ENCODE results near the gene EXOSC3. TPM values are rescaled to one million over a fixed set of nuclear protein-coding genes. Genes with fewer than 3 reads are reported as not detected.

Gene EXOSC3
- total and polyA plus RNA-seq, 10 of the 15 experiments (the other 5 are each of a cell fraction or from before 2014, with no cell fraction given), result 8.2 to 161 (median 61.4) TPM

- TF ChIP-seq SKIL (IDR thresholded peaks at IDR 0.05; ENCODE audit: low read depth, poor library complexity, severe bottlenecking) (no peak), WRNIP1 (IDR thresholded peaks at IDR 0.05; ENCODE audit: borderline replicate concordance, low read depth, low read length) (peak; percentile 59; the same call in 1 of the 2 replicates), NR2F1 (conservative IDR thresholded peaks at IDR 0.05) (peak; percentile 90), TARDBP (IDR thresholded peaks at IDR 0.05; ENCODE audit: borderline replicate concordance) (peak; percentile 89; the same call in 1 of the 2 replicates), SMARCA5 (IDR thresholded peaks at IDR 0.05) (peak; percentile 96), RAD21 (IDR thresholded peaks at IDR 0.05; ENCODE audit: insufficient read depth, low read depth, low read length) (no peak), MYC (IDR thresholded peaks at IDR 0.05; ENCODE audit: insufficient read depth, insufficient read length, insufficient replicate concordance, low read length, severe bottlenecking) (no peak), PBX3 (IDR thresholded peaks at IDR 0.05; ENCODE audit: insufficient replicate concordance, low read depth, low read length) (peak; percentile 44), FOS (IDR thresholded peaks at IDR 0.05; ENCODE audit: borderline replicate concordance, extremely low read depth, insufficient read length) (no peak), POLR2A (IDR thresholded peaks at IDR 0.05; ENCODE audit: low read depth, low read length) (peak; percentile 95), ZZZ3 (IDR thresholded peaks at IDR 0.05; ENCODE audit: control insufficient read depth, insufficient read length, low read depth) (no peak), SREBF1 (IDR thresholded peaks at IDR 0.05; ENCODE audit: low read length) (peak; percentile 52; the same call in 1 of the 2 replicates), TCF7 (IDR thresholded peaks at IDR 0.05; ENCODE audit: borderline replicate concordance) (no peak), ZNF384 (IDR thresholded peaks at IDR 0.05; ENCODE audit: borderline replicate concordance, low read depth, low read length) (peak; percentile 19; the same call in 1 of the 2 replicates), CBFB (IDR thresholded peaks at IDR 0.05; ENCODE audit: low read depth) (0 out of 2 replicates have a peak, but pooled peaks have one; percentile 36), HDGF (IDR thresholded peaks at IDR 0.05) (no peak), CBX3 (IDR thresholded peaks at IDR 0.05; ENCODE audit: borderline replicate concordance, low read depth) (no peak), SIX5 (IDR thresholded peaks at IDR 0.05; ENCODE audit: low read depth, low read length, severe bottlenecking) (peak; percentile 71), POLR2AphosphoS5 (IDR thresholded peaks at IDR 0.05; ENCODE audit: low read length) (peak; percentile 73)
- TF ChIP-seq, protein P1, sequence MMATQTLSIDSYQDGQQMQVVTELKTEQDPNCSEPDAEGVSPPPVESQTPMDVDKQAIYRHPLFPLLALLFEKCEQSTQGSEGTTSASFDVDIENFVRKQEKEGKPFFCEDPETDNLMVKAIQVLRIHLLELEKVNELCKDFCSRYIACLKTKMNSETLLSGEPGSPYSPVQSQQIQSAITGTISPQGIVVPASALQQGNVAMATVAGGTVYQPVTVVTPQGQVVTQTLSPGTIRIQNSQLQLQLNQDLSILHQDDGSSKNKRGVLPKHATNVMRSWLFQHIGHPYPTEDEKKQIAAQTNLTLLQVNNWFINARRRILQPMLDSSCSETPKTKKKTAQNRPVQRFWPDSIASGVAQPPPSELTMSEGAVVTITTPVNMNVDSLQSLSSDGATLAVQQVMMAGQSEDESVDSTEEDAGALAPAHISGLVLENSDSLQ (IDR thresholded peaks at IDR 0.05), result peak; percentile 62
- TF ChIP-seq, protein P2, sequence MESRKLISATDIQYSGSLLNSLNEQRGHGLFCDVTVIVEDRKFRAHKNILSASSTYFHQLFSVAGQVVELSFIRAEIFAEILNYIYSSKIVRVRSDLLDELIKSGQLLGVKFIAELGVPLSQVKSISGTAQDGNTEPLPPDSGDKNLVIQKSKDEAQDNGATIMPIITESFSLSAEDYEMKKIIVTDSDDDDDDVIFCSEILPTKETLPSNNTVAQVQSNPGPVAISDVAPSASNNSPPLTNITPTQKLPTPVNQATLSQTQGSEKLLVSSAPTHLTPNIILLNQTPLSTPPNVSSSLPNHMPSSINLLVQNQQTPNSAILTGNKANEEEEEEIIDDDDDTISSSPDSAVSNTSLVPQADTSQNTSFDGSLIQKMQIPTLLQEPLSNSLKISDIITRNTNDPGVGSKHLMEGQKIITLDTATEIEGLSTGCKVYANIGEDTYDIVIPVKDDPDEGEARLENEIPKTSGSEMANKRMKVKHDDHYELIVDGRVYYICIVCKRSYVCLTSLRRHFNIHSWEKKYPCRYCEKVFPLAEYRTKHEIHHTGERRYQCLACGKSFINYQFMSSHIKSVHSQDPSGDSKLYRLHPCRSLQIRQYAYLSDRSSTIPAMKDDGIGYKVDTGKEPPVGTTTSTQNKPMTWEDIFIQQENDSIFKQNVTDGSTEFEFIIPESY (IDR thresholded peaks at IDR 0.05), result no peak
- TF ChIP-seq, protein P3, sequence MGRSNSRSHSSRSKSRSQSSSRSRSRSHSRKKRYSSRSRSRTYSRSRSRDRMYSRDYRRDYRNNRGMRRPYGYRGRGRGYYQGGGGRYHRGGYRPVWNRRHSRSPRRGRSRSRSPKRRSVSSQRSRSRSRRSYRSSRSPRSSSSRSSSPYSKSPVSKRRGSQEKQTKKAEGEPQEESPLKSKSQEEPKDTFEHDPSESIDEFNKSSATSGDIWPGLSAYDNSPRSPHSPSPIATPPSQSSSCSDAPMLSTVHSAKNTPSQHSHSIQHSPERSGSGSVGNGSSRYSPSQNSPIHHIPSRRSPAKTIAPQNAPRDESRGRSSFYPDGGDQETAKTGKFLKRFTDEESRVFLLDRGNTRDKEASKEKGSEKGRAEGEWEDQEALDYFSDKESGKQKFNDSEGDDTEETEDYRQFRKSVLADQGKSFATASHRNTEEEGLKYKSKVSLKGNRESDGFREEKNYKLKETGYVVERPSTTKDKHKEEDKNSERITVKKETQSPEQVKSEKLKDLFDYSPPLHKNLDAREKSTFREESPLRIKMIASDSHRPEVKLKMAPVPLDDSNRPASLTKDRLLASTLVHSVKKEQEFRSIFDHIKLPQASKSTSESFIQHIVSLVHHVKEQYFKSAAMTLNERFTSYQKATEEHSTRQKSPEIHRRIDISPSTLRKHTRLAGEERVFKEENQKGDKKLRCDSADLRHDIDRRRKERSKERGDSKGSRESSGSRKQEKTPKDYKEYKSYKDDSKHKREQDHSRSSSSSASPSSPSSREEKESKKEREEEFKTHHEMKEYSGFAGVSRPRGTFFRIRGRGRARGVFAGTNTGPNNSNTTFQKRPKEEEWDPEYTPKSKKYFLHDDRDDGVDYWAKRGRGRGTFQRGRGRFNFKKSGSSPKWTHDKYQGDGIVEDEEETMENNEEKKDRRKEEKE (IDR thresholded peaks at IDR 0.05), result 0 out of 2 replicates have a peak, but pooled peaks have one; percentile 46
These were observed 15.9 kb upstream of the EXOSC3 start, which contains the start of gene DCAF10 (continued) for GRCh38 chr9:37800631-37801286.
